Colon (tissue), 2 donors: ENCODE measurements around the gene ACSF3.

Source experiments
- FAIRE-seq: peaks from 2 replicates; lab custom pipeline; 2012; peaks lifted over from hg19 to GRCh38; lab: Jason Lieb, UNC
- donor health status: control.
- donor health status: control.

The ACSF3 gene

GRCh38 chr16:89112377-89113151 is 18.9 kb downstream of the ACSF3 start:
- FAIRE-seq = no peak

DNA sequence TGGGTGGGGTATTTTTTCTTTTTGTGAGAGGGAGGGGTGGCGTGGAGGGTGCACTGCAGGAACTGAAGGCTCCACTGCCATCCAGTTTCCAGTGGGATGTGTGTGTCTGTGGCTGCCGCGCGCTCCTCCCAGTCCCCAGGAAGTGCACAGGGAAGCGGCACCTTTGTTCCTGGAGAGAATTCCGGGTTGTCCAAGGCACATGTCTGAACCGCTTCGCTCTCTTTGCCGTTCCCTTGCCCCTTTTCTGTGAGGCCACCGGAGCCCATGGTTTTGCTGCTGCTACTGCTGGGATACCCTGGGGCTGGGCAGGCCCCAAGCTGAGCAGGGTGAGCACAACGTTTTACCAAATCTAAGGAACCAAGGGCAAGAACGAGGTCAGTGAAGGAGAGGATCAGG is 19.5 kb downstream of the ACSF3 start:
- FAIRE-seq = no peak

DNA sequence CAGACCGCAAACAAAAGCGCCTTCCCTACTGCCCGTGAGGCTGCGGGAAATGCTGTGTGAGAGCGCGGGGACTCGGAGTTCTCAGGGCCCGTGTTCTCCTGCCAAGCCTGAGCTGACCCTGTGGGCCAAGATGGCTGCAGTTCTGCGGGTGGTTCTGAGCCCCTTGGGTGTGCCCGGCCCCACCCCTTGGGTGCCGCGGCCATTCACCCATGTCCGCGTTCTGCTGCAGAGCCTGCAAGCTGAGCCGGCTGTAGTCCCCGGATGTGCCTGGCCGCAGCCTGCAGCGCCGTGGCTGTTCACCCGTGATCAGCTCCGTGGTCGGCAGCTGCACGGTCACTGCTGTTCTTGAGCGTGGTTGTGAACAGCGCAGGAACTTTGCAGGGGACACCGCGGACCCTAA is 20.0 kb downstream of the ACSF3 start:
- no peak for FAIRE-seq

DNA sequence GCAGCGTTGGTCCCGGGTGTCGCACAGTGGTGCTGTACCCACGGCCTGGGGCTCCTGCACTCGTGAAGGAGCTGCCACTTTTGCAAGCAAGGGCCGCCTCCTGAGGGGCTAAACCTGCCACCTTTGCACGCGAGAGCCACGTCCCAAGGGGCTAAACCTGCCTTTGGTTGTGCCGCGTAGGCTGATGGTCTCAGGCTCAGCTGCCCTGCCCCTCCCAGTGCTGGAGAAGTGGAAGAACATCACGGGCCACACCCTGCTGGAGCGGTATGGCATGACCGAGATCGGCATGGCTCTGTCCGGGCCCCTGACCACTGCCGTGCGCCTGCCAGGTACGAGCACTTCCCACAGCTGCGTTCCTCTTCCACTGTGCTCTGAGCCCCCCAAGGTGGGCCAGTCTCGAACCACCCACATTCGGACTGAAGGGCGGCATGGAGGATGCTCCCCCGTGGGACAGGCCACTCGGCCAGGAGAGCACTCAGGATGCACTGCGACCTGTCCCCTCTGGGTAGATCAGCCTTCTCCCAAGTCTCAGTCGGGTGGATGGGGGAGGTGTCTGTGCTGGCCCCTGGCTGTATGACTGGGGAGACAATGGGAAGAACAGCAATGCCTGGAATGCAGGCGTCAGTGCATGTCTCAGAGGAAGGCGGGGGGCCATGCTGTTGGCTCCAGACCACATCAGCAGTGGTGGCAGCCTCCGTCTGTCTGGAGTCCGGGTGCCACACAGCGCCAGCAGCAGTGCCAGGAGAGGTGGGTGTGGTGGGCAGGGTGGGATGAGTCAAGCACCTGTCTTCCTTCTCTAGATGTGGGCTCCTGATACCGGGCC is 20.7 kb downstream of the ACSF3 start:
- FAIRE-seq = no peak

DNA sequence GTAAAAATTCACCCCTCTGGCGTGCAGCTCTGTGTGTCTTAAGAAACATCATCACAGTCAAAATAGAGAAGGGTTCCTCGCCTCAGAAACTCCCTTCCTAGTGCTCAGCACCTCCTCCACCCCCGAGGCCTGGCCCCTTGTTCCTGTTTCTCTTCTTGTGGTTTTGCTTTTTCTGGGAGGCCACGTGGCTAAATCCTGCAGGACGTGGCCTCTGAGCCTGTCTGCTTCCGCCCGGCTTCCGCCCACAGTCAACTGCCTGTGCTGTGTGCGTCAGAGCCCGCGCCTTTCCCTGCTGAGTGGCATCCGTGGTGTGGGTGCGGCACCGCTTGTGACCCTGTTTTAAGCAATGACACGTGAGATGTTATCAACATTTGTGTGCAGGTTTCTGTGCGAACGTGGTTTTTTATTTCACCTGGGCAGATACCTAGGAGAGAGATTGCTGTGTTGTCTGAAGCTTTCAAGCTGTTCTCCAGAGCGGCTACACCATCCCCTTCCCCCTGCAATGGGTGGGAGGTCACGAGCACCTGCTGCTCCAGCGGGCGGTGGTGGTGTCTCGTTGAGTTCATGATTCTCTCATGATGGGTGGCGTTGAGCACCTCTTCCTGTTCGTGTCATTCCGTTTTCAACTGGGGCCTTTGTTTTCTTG is 21.7 kb downstream of the ACSF3 start:
- FAIRE-seq = no peak

DNA sequence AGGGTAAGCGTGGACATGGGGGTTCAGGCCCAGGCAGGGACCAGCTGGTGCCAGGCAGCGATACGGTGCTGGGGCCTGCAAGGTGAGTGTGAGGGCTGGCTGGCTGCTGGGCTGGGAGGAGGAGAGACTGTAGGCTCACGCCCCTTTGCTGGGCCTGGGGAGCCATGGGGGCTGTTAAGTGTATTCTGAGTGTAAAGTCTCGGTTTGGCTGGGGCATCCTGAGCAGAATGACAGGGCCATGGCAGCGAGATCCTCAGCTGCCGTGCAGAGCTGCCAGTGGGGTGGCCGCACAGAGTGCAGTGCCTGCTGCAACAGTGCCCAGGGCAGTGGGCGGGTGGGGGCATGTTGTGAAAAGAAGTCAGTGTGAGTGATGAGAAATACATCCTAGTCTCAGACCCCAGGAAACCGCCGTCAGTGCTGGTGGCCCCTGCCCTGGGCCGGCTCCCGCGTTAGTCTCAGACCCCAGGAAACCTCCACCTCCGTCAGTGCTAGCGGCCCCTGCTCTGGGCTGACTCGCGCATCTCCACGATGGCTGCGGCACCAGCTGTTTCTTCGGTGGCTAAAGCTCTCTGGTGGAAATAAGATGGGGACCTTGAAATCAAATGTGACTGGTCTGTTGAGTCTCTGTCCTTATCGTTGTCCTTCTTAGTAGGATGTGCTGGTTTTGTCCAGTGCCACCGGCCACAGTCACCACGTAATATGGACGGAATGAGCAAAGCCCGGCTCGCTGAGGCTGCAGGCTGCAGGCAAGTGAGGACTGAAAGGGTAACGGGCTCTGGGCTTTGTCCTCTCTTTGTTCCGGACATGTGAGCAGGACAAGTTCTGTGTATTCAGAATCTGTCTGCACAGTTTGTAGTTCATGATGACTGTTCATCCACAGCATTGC is 22.9 kb downstream of the ACSF3 start:
- no peak for FAIRE-seq

GRCh38 chr16:89117227-89117974 is 23.7 kb downstream of the ACSF3 start:
- FAIRE-seq = no peak

DNA sequence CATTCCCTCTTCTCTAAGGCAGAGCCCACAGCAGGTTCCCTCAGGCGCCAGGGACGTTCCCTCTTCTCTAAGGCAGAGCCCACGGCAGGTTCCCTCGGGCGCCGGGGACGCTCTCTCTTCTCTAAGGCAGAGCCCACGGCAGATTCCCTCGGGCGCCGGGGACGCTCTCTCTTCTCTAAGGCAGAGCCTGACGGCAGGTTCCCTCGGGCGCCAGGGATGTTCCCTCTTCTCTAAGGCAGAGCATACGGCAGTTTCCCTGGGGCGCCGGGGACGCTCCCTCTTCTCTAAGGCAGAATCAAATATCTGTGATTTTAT is 24.3 kb downstream of the ACSF3 start:
- FAIRE-seq = no peak

- FAIRE-seq = no peak
These were observed 24.9 kb downstream of the ACSF3 start for GRCh38 chr16:89118361-89119165.

DNA sequence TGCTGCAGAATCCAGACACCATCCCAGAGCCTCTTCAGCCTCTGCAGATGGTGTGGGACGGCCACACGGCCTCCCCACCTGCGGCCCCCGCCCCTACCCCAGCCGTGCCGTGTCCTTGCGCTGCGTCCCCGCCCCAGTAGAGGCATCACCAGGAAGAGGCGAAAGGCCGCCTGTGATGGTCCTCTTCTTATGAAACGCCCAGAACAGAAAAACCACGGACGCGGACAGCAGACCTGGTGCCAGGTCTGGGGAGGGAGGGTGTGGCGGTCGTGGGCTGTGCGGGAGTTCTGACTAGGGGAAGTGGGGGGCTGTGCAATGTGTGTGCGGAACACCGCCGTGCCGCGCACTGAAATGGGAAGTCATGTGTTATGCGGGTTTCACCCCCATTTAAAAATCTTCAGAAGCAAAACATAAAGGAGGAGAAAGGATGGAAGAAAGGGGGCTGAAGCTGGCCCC is 25.5 kb downstream of the ACSF3 start:
- FAIRE-seq = no peak

- FAIRE-seq = no peak
These were observed 26.0 kb downstream of the ACSF3 start for GRCh38 chr16:89119661-89120141.

- no peak for FAIRE-seq
These were observed 26.6 kb downstream of the ACSF3 start for GRCh38 chr16:89120281-89120680.

DNA sequence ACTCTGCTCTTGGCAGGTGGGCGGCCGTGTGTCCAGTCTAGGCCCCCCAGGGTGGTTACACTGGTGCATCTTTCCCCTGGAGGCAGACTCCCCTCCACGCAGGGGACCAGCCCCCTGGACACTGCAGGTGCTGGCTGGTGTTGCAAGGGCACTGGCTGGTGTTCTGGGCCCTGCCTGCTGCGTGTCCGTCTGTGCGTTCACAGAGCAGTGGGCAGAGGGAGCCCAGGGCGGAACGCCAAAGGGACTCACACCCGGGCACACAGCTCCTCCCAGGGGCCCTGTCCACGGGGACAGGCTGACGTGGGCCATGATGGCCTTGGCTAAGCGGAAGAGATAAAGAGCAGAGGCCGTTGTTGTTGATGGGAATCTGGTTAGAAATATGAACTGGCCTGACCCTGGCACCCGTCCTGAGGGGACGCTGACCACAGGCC is 27.3 kb downstream of the ACSF3 start:
- no peak for FAIRE-seq

DNA sequence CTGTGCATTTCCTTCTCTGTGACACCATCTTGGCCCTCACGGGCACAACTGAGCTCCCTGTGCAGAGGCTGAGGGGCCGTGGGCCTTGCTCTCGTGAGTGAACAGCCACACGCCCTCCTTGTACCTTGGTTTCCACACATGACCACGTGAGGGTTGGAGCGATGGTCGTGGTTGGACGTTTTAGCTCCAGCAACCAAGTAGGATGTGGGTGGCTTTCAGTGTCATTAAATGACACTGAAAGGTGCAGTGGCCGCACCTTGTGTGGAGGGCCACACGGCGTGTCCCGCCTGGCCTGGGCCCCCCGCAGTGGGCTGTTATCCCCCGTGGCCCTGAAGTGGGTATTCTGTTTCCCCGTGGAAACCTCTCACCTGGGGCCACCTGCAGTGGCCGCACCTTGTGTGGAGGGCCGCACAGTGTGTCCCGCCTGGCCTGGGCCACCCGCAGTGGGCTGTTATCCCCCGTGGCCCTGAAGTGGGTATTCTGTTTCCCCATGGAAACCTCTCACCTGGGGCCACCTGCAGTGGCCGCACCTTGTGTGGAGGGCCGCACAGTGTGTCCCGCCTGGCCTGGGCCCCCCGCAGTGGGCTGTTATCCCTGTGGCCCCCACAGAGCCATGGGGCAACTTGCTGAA is 28.2 kb downstream of the ACSF3 start:
- FAIRE-seq = no peak

GRCh38 chr16:89122322-89122851 is 28.7 kb downstream of the ACSF3 start:
- no peak for FAIRE-seq

- no peak for FAIRE-seq
These were observed 29.6 kb downstream of the ACSF3 start for GRCh38 chr16:89123001-89123830.

DNA sequence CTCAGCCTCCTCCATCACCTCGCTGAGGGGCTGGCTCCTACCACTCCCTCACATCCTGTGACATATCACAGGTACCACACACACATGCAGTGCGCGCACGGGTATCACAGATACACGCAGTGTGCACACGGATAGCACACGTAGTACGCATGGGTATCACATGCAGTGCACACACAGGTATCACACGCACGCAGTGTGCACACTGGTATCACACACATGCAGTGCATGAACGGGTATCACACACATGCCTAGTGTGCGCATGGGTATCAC is 30.1 kb downstream of the ACSF3 start:
- FAIRE-seq = no peak

GRCh38 chr16:89129378-89129777 is 35.7 kb downstream of the ACSF3 start:
- no peak for FAIRE-seq

- FAIRE-seq = no peak
These were observed 36.8 kb downstream of the ACSF3 start for GRCh38 chr16:89130448-89130847.
